ENCODE data around the gene EPS8L2. TPM values are rescaled to one million over a fixed set of nuclear protein-coding genes. Genes with fewer than 3 reads are reported as not detected.

EPS8L2 gene
- total and polyA plus RNA-seq, 9 of the 15 experiments (the other 6 are each of a cell fraction or from before 2014, with no cell fraction given), result 0.75 to 17.0 (median 3.7) TPM

DNA sequence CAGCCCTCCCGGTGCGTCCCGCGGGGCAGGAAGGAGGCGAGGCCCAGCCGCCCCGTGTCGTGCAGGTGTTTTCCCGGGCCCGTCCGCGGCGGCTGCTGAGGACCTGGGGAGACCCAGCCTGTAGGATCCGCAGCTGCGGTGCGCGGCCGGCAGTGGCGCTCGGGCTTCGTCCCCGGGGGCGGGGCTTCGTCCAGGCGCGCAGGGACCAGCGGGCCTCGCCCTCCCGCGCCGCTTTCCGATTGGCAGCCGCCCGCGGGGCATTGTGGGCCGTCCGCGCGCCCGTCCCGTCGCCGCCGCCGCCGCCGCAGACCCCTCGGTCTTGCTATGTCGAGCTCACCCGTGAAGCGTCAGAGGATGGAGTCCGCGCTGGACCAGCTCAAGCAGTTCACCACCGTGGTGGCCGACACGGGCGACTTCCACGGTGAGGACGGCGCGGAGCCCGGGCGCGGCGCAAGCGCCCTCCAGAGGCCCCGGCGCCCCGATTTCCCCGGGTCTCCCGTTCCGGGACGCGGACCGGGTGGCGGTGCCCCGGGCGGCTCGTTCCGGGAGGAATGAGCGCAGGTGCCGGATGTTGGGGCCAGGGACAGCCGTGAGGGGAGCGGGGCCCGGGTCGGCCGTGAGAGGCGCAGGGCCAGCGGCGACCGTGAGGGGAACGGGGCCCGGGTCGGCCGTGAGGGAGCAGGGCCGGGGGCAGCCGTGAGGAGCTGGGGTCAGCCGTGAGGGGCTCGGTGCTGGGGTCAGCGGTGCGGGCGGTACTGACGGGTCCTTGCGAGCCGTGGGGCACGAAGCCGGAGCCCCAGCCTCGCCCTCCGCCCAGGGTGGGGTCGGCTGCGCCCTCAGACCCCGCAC is 41.4 kb downstream of the EPS8L2 start, which contains the start of gene TALDO1 (continued):
- TF ChIP-seq SNIP1 (IDR thresholded peaks at IDR 0.05; ENCODE audit: low read depth) (no peak), TEAD1 (CRISPR knock-in tag; IDR thresholded peaks at IDR 0.05) (peak in 1 of 2 experiments; percentile 67; a peak in 1 of 4 replicates), STAT5B (CRISPR knock-in tag; IDR thresholded peaks at IDR 0.05) (no peak), DDX20 (tag; IDR thresholded peaks at IDR 0.05; ENCODE audit: low read depth) (no peak), NFYB (IDR thresholded peaks at IDR 0.05; ENCODE audit: extremely low read depth, insufficient read length) (peak; percentile 69), RNF2 (IDR thresholded peaks at IDR 0.05) (no peak; the same call in 1 of the 2 replicates), FOSL1 (tag; conservative IDR thresholded peaks at IDR 0.05) (no peak), HNRNPUL1 (IDR thresholded peaks at IDR 0.05; ENCODE audit: low read length) (no peak), ATF1 (CRISPR knock-in tag; IDR thresholded peaks at IDR 0.05) (no peak), ATF1 (tag; IDR thresholded peaks at IDR 0.05) (peak; percentile 47), NCOA2 (IDR thresholded peaks at IDR 0.05; ENCODE audit: partially characterized antibody in 2 of 2) (no peak), EP300 (IDR thresholded peaks at IDR 0.05; ENCODE audit: low read length) (0 out of 2 replicates have a peak, but pooled peaks have one; percentile 3), ZNF79 (CRISPR knock-in tag; IDR thresholded peaks at IDR 0.05; ENCODE audit: low read depth) (no peak), MECOM (CRISPR knock-in tag; IDR thresholded peaks at IDR 0.05) (no peak), TSC22D4 (tag; IDR thresholded peaks at IDR 0.05) (no peak), ZNF143 (CRISPR knock-in tag; IDR thresholded peaks at IDR 0.05) (peak; percentile 78), HNRNPLL (IDR thresholded peaks at IDR 0.05; ENCODE audit: low read depth, low read length, poor library complexity, severe bottlenecking) (peak; percentile 76), KLF16 (IDR thresholded peaks at IDR 0.05) (no peak), ESRRA (IDR thresholded peaks at IDR 0.05; ENCODE audit: borderline replicate concordance, low read depth) (peak; percentile 30; the same call in 1 of the 2 replicates), HNRNPL (IDR thresholded peaks at IDR 0.05; ENCODE audit: low read depth, low read length) (no peak), CCAR2 (IDR thresholded peaks at IDR 0.05; ENCODE audit: low read depth, low read length) (no peak)
- TF ChIP-seq, protein P1, sequence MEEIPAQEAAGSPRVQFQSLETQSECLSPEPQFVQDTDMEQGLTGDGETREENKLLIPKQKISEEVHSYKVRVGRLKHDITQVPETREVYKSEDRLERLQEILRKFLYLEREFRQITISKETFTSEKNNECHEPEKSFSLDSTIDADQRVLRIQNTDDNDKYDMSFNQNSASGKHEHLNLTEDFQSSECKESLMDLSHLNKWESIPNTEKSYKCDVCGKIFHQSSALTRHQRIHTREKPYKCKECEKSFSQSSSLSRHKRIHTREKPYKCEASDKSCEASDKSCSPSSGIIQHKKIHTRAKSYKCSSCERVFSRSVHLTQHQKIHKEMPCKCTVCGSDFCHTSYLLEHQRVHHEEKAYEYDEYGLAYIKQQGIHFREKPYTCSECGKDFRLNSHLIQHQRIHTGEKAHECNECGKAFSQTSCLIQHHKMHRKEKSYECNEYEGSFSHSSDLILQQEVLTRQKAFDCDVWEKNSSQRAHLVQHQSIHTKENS (CRISPR knock-in tag; IDR thresholded peaks at IDR 0.05), result no peak
- TF ChIP-seq, protein P2, sequence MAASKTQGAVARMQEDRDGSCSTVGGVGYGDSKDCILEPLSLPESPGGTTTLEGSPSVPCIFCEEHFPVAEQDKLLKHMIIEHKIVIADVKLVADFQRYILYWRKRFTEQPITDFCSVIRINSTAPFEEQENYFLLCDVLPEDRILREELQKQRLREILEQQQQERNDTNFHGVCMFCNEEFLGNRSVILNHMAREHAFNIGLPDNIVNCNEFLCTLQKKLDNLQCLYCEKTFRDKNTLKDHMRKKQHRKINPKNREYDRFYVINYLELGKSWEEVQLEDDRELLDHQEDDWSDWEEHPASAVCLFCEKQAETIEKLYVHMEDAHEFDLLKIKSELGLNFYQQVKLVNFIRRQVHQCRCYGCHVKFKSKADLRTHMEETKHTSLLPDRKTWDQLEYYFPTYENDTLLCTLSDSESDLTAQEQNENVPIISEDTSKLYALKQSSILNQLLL (CRISPR knock-in tag; IDR thresholded peaks at IDR 0.05; ENCODE audit: borderline replicate concordance), result no peak
- TF ChIP-seq, protein P3, sequence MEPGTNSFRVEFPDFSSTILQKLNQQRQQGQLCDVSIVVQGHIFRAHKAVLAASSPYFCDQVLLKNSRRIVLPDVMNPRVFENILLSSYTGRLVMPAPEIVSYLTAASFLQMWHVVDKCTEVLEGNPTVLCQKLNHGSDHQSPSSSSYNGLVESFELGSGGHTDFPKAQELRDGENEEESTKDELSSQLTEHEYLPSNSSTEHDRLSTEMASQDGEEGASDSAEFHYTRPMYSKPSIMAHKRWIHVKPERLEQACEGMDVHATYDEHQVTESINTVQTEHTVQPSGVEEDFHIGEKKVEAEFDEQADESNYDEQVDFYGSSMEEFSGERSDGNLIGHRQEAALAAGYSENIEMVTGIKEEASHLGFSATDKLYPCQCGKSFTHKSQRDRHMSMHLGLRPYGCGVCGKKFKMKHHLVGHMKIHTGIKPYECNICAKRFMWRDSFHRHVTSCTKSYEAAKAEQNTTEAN (CRISPR knock-in tag; IDR thresholded peaks at IDR 0.05), result 0 out of 2 replicates have a peak, but pooled peaks have one; percentile 25
